Uterus (tissue), 4 donors: Measurements from ENCODE around the gene FOSB. TPM values are rescaled to one million over a fixed set of nuclear protein-coding genes. Genes with fewer than 3 reads are reported as not detected.

Source experiments
- DNase-seq, 2 donors: peaks; one replicate each; pipeline ENCODE4 v3.0.0-alpha.2; 2019 to 2020
- H3K27ac ChIP-seq, 2 donors: fragments of 200-600 bp; sonication (generic); 1 replicate in 1 of 2; 2 replicates in 1 of 2; pipeline ENCODE4 v1.5.1; 2016 to 2018
- H3K27me3 ChIP-seq, 2 donors: fragments of 200-600 bp; sonication (generic); one replicate each; pipeline ENCODE4 v1.5.1; 2018 to 2019; ENCODE audit warnings: control low read depth in 1 of 2
- H3K36me3 ChIP-seq, 2 donors: fragments of 200-600 bp; sonication (generic); one replicate each; pipeline ENCODE4 v1.5.1; 2019; ENCODE audit warnings: control low read depth in 1 of 2
- H3K4me1 ChIP-seq, 2 donors: fragments of 200-600 bp; sonication (generic); one replicate each; pipeline ENCODE4 v1.5.1; 2018 to 2019; ENCODE audit warnings: control low read depth in 1 of 2
- H3K4me3 ChIP-seq, 2 donors: fragments of 200-600 bp; sonication (generic); 1 replicate in 1 of 2; 2 replicates in 1 of 2; pipeline ENCODE4 v1.5.1; 2018 to 2019; ENCODE audit warnings: mild to moderate bottlenecking in 1 of 2
- H3K9me3 ChIP-seq, 2 donors: fragments of 200-600 bp; sonication (generic); one replicate each; pipeline ENCODE4 v1.5.1; 2019; ENCODE audit warnings: control low read depth in 1 of 2
- POLR2A ChIP-seq, 2 donors: fragments of 450-650 bp; IDR thresholded peaks; one replicate each; pipeline ENCODE4 v1.6.1; 2016; ENCODE audit warnings: antibody characterized with exemption in 2 of 2, mild to moderate bottlenecking in 1 of 2, moderate library complexity in 1 of 2
- intact Hi-C: fragments of 100-400 bp; cut with DNase I; formaldehyde crosslinking; loops from one replicate; pipeline ENCODE4 v1.15.1; 2023; ENCODE audit warnings: low total_unique reads
- total RNA-seq, 4 donors: library from RNA; depleted of rRNA in 3 of 4; stranded (reverse); fragments of >200 nt in 3 of 4; gene quantifications; one replicate each; pipeline versions ENCODE4 v1.1.0 to v1.2.4, GENCODE V29; 2014 to 2023
- TF ChIP-seq, protein P1 (sequence below), 4 experiments: fragments of 200-600 bp in 2 of 4; fragments of 450-650 bp in 2 of 4; sonication (generic) in 2 of 4; IDR thresholded peaks; one replicate each; pipeline ENCODE4 v1.5.1; 2016 to 2019; ENCODE audit warnings: antibody characterized with exemption in 4 of 4, mild to moderate bottlenecking in 2 of 4, moderate library complexity in 1 of 4
- donor health status: DM: yes; HTN: yes; CAD: no.

FOSB gene
- total RNA-seq, 4 donors from 2014 or later: 8.1 to 52.1 (median 28.6) TPM; not detected in 1

DNA sequence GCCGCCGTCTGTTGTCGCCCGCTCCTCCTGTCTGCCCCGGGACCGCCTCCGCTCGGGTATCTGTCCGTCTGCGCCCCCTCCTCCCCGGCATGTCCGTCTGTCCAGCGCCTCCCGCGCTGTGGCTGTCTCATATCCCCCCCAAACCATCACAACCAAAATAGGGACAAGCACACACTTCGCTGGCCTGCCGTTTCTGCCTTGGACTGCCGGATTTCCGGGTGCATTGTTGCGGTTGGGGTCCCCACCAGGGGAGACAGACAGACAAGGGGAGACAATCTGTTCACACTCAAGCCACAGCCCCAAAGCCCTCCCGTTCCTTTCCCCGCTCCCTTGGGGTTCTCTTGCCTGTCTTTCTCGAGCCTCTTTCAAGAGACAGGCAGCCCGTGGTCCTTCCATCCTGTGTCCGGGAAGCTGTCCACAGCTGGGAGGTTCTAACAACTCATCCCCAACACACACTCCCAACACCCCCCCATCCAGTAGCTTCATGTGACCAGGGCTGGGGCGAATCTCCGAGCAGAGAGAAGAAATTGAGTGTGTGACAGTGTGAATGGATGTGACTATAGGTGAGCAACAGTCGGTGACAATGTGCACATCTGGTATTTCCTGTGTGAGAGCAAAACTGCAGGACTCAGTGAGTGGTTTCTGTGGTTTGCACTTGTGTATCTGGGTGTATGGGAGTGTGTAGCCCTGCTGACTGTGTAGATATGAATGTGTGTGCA is 16.5 kb upstream of the FOSB start:
- no peaks in the 10 kb centered on the region for H3K9me3 ChIP-seq
- TF ChIP-seq, protein P1, sequence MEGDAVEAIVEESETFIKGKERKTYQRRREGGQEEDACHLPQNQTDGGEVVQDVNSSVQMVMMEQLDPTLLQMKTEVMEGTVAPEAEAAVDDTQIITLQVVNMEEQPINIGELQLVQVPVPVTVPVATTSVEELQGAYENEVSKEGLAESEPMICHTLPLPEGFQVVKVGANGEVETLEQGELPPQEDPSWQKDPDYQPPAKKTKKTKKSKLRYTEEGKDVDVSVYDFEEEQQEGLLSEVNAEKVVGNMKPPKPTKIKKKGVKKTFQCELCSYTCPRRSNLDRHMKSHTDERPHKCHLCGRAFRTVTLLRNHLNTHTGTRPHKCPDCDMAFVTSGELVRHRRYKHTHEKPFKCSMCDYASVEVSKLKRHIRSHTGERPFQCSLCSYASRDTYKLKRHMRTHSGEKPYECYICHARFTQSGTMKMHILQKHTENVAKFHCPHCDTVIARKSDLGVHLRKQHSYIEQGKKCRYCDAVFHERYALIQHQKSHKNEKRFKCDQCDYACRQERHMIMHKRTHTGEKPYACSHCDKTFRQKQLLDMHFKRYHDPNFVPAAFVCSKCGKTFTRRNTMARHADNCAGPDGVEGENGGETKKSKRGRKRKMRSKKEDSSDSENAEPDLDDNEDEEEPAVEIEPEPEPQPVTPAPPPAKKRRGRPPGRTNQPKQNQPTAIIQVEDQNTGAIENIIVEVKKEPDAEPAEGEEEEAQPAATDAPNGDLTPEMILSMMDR (IDR thresholded peaks at IDR 0.05): no peak
- peak; percentile 54 to 59 for DNase-seq
- H3K4me3 ChIP-seq: peak overlapping the region; percentile 43 to 45
- no peaks in the 10 kb centered on the region for H3K27me3 ChIP-seq
- intact Hi-C loops: no loop called here
- no peaks in the 10 kb centered on the region for H3K36me3 ChIP-seq
- H3K4me1 ChIP-seq: peaks cover 0 to 8% of the 10 kb centered on the region in 2 donors
- peak overlapping the region; percentile 76 to 95 for H3K27ac ChIP-seq

- Histone ChIP-seq H3K9me3 (no peaks in the 10 kb centered on the region), H3K36me3 (no peaks in the 10 kb centered on the region), H3K27me3 (no peaks in the 10 kb centered on the region), H3K27ac (peak overlapping the region in 1 of 2 donors; percentile 95), H3K4me1 (peaks cover 0 to 8% of the 10 kb centered on the region in 2 donors), H3K4me3 (no peak overlapping the region)
- TF ChIP-seq, protein P1 (IDR thresholded peaks at IDR 0.05): no peak
- no peak for TF ChIP-seq POLR2A (IDR thresholded peaks at IDR 0.05)
- no peak for DNase-seq
- intact Hi-C loops: no loop called here
Measured at GRCh38 chr19:45451850-45452387, 15.9 kb upstream of the FOSB start.

DNA sequence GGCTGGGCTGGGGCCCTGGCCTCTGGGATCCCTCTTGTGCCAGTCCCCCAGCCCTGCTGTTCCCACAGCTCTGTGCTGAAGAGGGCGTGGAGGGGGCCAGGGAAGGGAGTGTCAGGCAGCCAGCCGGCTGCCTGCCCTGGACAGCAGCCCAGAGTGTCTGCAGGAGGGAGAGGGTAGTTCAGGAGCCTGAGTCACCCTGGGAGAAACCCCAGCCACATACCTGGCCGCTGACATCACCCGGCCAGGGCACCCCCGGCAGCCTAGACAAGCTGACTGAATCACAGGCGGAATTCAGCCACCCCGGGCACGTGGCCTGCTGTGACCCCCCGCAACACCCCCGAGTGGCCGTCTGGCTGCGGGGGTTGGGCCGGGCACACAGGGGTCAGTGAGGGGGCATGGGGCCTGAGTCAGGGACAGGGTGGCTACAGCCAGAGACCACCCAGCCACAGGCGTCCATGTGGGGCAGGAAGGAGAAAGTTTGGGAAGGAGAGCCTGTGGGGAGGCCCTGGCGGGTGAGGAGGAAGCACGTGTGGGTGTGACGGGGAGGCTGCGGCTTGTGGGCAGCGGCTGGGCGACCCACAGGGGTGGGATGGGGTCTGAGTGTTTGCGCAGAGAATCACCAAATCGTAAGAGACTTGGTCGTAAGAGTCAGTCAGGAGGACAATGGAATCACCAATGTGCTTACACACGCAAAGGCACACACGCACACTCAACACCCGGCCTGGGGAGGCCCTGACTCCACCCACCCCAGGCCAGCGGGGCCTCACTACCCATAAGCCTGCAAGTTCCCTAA is 11.9 kb upstream of the FOSB start:
- Histone ChIP-seq H3K36me3 (no peaks in the 10 kb centered on the region), H3K4me3 (no peak overlapping the region), H3K9me3 (no peaks in the 10 kb centered on the region), H3K4me1 (peaks cover 0 to 8% of the 10 kb centered on the region in 2 donors), H3K27ac (peak overlapping the region; percentile 81 to 86), H3K27me3 (no peaks in the 10 kb centered on the region)
- intact Hi-C loops: no loop called here
- DNase-seq: peak; percentile 94 to 96
- no peak for TF ChIP-seq POLR2A (IDR thresholded peaks at IDR 0.05)
- TF ChIP-seq, protein P1 (IDR thresholded peaks at IDR 0.05): peak in 2 of 4 experiments; percentile 4 to 7

DNA sequence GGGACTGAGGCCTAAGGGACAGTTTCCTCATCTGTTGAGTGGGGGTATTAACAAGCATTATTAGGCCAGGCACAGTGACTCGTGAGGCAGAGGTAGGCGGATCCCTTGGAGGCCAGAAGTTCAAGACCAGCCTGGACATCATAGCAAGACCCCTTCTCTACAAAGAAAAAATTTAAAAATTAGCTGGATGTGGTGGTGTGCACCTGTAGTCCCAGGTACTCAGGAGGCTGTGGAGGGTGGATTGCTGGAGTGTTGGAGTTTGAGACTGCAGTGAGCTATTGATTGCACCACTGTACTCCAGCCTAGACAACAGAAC is 11.3 kb upstream of the FOSB start:
- Histone ChIP-seq H3K4me1 (peaks cover 0 to 8% of the 10 kb centered on the region in 2 donors), H3K27ac (peak overlapping the region; percentile 81 to 86), H3K36me3 (no peaks in the 10 kb centered on the region), H3K9me3 (no peaks in the 10 kb centered on the region), H3K27me3 (no peaks in the 10 kb centered on the region), H3K4me3 (no peak overlapping the region)
- no peak for DNase-seq
- intact Hi-C loops: no loop called here
- no peak for TF ChIP-seq POLR2A (IDR thresholded peaks at IDR 0.05)
- TF ChIP-seq, protein P1 (IDR thresholded peaks at IDR 0.05): no peak

GRCh38 chr19:45457776-45458175 is 10.0 kb upstream of the FOSB start:
- no peaks in the 10 kb centered on the region for H3K27me3 ChIP-seq
- no peak for DNase-seq
- no peaks in the 10 kb centered on the region for H3K36me3 ChIP-seq
- intact Hi-C loops: no loop called here
- H3K27ac ChIP-seq: no peak overlapping the region
- H3K9me3 ChIP-seq: no peaks in the 10 kb centered on the region
- no peak for TF ChIP-seq POLR2A (IDR thresholded peaks at IDR 0.05)
- TF ChIP-seq, protein P1 (IDR thresholded peaks at IDR 0.05): no peak
- H3K4me1 ChIP-seq: peaks cover 0 to 8% of the 10 kb centered on the region in 2 donors
- no peak overlapping the region for H3K4me3 ChIP-seq
